B cell (primary cell): Measurements from ENCODE around the gene PHACTR1.

Source experiments
- EZH2 ChIP-seq: IDR thresholded peaks from 2 replicates; pipeline ENCODE4 v1.6.1; 2012; ENCODE audit warnings: borderline replicate concordance, low read depth, mild to moderate bottlenecking, moderate library complexity, low read length; ENCODE audit not compliant: insufficient read depth, poor library complexity, severe bottlenecking
- TF ChIP-seq, protein P1 (sequence below): fragments of 200-600 bp; IDR thresholded peaks from one replicate; pipeline ENCODE4 v1.8.0; 2022; ENCODE audit warnings: antibody characterized with exemption, mild to moderate bottlenecking

GRCh38 chr6:13007744-13008143 lies 291.2 kb downstream of the PHACTR1 start:
- no peak for TF ChIP-seq EZH2
- TF ChIP-seq, protein P1, sequence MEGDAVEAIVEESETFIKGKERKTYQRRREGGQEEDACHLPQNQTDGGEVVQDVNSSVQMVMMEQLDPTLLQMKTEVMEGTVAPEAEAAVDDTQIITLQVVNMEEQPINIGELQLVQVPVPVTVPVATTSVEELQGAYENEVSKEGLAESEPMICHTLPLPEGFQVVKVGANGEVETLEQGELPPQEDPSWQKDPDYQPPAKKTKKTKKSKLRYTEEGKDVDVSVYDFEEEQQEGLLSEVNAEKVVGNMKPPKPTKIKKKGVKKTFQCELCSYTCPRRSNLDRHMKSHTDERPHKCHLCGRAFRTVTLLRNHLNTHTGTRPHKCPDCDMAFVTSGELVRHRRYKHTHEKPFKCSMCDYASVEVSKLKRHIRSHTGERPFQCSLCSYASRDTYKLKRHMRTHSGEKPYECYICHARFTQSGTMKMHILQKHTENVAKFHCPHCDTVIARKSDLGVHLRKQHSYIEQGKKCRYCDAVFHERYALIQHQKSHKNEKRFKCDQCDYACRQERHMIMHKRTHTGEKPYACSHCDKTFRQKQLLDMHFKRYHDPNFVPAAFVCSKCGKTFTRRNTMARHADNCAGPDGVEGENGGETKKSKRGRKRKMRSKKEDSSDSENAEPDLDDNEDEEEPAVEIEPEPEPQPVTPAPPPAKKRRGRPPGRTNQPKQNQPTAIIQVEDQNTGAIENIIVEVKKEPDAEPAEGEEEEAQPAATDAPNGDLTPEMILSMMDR = no peak
